Progenitor cell of endocrine pancreas (in vitro differentiated cells): ENCODE results near the gene ZNF407. TPM values are rescaled to one million over a fixed set of nuclear protein-coding genes. Genes with fewer than 3 reads are reported as not detected.

Source experiments
- DNase-seq: peaks from one replicate; pipeline ENCODE4 v3.0.0; 2021; ENCODE audit warnings: low spot score; ENCODE audit not compliant: unreplicated experiment
- H3K27ac Mint-ChIP-seq: 2 replicates; pipeline ENCODE4 v1.8.0; 2021; ENCODE audit warnings: mild to moderate bottlenecking, moderate library complexity, mixed read lengths
- H3K27me3 Mint-ChIP-seq: 2 replicates; pipeline ENCODE4 v1.8.0; 2021; ENCODE audit warnings: mixed read lengths
- H3K36me3 Mint-ChIP-seq: 2 replicates; pipeline ENCODE4 v1.8.0; 2022; ENCODE audit warnings: mixed read lengths; ENCODE audit not compliant: insufficient read depth
- H3K4me1 Mint-ChIP-seq: 2 replicates; pipeline ENCODE4 v1.8.0; 2021; ENCODE audit warnings: low read depth, mixed read lengths
- H3K4me3 Mint-ChIP-seq: 2 replicates; pipeline ENCODE4 v1.8.0; 2021; ENCODE audit warnings: low read depth, mild to moderate bottlenecking, moderate library complexity, mixed read lengths
- H3K9me3 Mint-ChIP-seq: 2 replicates; pipeline ENCODE4 v1.8.0; 2021; ENCODE audit warnings: low read depth, mixed read lengths
- total RNA-seq: library from RNA; stranded (reverse); gene quantifications from 2 replicates; pipeline ENCODE4 v1.2.1, GENCODE V29; 2021
- TF ChIP-seq, protein P1 (sequence below): fragments of 200-600 bp; sonication (generic); IDR thresholded peaks from one replicate; pipeline ENCODE4 v1.5.0; 2021; ENCODE audit warnings: antibody characterized with exemption, mild to moderate bottlenecking; ENCODE audit not compliant: unreplicated experiment

ZNF407 gene
- total RNA-seq, 1 donor from 2014 or later, result 18.1 TPM

DNA sequence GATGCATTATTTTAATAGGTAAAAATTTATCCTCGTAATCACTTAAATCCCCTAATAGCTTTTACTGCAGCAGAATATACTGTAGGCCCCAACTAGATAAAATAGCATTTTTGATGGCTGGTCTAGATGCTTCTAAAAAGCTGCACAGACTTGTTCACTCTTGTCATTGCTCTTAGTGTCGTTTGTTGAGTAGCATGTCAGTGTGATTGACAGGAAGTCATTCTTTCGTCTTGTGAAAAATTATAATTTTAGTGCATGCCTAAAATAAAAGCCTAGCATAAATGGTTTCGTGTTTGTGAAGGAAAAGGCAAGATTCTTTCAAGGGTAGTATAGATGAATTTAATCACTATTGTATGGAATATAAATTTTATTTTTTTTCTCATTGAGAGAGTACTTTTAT is 336.3 kb downstream of the ZNF407 start:
- no peak overlapping the region for H3K4me3 Mint-ChIP-seq
- peaks cover 2% of the 10 kb centered on the region for H3K36me3 Mint-ChIP-seq

DNA sequence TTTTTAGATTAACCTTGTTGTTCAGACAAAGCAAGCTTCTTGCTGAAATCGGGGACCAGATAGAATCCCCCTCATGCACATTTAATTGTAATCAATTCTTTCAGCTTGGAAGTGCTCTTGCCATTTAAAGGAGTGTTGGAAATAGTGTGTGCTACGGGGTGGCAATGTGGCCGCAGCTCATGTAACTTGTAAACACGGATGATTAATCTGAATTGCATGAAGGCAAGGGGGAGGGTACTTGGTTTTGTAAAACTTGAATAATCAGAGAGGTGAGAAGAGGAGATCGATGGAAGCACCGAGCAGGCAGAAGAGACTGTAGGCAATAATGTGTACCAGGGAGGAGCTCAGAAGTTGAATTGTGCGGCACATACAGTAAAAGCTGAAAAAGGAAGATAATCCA is 337.8 kb downstream of the ZNF407 start:
- H3K27ac Mint-ChIP-seq, result no peak overlapping the region

More for the DNA sequence above, 336.3 kb downstream of the ZNF407 start:
- H3K9me3 Mint-ChIP-seq, result peaks cover 4% of the 10 kb centered on the region
- peaks cover 5% of the 10 kb centered on the region for H3K4me1 Mint-ChIP-seq
- TF ChIP-seq, protein P1, sequence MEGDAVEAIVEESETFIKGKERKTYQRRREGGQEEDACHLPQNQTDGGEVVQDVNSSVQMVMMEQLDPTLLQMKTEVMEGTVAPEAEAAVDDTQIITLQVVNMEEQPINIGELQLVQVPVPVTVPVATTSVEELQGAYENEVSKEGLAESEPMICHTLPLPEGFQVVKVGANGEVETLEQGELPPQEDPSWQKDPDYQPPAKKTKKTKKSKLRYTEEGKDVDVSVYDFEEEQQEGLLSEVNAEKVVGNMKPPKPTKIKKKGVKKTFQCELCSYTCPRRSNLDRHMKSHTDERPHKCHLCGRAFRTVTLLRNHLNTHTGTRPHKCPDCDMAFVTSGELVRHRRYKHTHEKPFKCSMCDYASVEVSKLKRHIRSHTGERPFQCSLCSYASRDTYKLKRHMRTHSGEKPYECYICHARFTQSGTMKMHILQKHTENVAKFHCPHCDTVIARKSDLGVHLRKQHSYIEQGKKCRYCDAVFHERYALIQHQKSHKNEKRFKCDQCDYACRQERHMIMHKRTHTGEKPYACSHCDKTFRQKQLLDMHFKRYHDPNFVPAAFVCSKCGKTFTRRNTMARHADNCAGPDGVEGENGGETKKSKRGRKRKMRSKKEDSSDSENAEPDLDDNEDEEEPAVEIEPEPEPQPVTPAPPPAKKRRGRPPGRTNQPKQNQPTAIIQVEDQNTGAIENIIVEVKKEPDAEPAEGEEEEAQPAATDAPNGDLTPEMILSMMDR, result no peak
- DNase-seq, result no peak
- no peaks in the 10 kb centered on the region for H3K27me3 Mint-ChIP-seq
- no peak overlapping the region for H3K27ac Mint-ChIP-seq

DNA sequence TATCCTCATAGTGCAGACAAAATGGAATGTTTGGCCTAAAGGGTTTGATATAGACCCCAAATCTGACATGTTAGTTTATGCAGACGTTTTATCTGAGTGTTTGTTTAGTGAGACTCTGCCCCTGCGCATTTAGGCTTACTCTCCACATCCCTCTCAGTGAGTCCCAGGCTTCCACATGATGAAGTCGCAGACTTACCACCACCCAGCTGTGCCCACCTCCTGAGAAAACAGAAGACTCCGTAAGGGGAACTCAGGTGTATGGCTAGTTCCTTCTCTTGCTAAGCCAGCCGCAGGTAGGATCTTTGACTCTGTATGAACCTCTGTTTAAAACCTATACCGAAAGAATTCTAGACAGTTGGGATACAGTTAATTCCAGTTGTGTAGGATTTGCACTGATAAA is 338.7 kb downstream of the ZNF407 start:
- no peak overlapping the region for H3K4me3 Mint-ChIP-seq
- TF ChIP-seq, protein P1, result no peak
- H3K4me1 Mint-ChIP-seq, result peaks cover 5% of the 10 kb centered on the region
- H3K36me3 Mint-ChIP-seq, result peaks cover 3% of the 10 kb centered on the region
- H3K27me3 Mint-ChIP-seq, result no peaks in the 10 kb centered on the region
- no peak overlapping the region for H3K27ac Mint-ChIP-seq
- peaks cover 4% of the 10 kb centered on the region for H3K9me3 Mint-ChIP-seq
- no peak for DNase-seq

More for the DNA sequence above, 337.8 kb downstream of the ZNF407 start:
- TF ChIP-seq, protein P1, result no peak
- Mint-ChIP-seq H3K4me3 (no peak overlapping the region), H3K27me3 (no peaks in the 10 kb centered on the region), H3K36me3 (peaks cover 2% of the 10 kb centered on the region), H3K9me3 (peaks cover 4% of the 10 kb centered on the region), H3K4me1 (peaks cover 5% of the 10 kb centered on the region)
- DNase-seq, result no peak

DNA sequence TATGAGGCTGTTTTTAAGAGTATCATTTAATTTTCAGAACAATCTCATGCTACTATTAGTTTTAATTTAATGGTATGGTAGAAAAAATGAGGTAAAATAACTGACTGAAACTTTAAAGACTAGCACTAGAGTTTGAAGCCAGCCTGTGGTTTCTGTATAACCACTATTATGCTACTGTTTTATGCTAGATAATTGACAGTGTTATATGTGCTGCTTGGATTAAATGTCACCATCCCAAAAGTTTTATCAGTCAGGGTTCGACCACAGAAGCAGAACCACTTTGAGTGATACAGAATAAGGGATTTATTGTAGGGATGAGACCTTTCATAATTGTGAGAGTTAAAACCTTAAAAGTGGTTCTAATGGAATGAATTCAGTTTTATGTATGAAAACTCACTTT is 339.6 kb downstream of the ZNF407 start:
- no peak overlapping the region for H3K4me3 Mint-ChIP-seq
- H3K36me3 Mint-ChIP-seq, result peaks cover 3% of the 10 kb centered on the region
- peaks cover 4% of the 10 kb centered on the region for H3K9me3 Mint-ChIP-seq
- H3K27me3 Mint-ChIP-seq, result no peaks in the 10 kb centered on the region
- H3K27ac Mint-ChIP-seq, result no peak overlapping the region
- DNase-seq, result no peak
- peaks cover 5% of the 10 kb centered on the region for H3K4me1 Mint-ChIP-seq
- TF ChIP-seq, protein P1, result no peak

DNA sequence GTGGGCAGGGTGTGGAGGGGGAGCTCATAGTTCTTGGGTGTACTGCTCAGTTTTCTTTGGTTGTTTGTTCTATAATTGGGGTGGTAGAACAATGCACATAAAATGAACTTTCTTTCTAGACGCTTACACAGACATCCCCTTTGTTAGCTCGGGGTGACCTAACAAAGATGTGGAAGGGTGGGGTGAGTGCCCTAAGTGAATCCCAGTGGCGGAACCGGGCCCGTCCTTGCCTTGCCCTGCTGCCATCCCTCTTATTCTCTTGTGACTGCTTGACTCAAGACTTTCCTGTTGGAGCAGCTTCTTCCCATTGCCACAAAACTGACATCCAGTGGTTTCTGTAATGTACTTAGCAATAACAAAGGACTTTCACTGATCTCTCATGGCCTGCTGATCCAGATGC is 343.2 kb downstream of the ZNF407 start:
- TF ChIP-seq, protein P1, result no peak
- Mint-ChIP-seq H3K4me3 (no peak overlapping the region), H3K9me3 (no peaks in the 10 kb centered on the region), H3K4me1 (peaks cover 12% of the 10 kb centered on the region), H3K36me3 (peaks cover 1% of the 10 kb centered on the region), H3K27ac (no peak overlapping the region), H3K27me3 (no peaks in the 10 kb centered on the region)
- no peak for DNase-seq
